ENCODE measurements around the gene IGSF9. TPM values are rescaled to one million over a fixed set of nuclear protein-coding genes. Genes with fewer than 3 reads are reported as not detected.

The IGSF9 gene
- total RNA-seq, 1 experiment from 2014 or later, result 7.1 TPM

DNA sequence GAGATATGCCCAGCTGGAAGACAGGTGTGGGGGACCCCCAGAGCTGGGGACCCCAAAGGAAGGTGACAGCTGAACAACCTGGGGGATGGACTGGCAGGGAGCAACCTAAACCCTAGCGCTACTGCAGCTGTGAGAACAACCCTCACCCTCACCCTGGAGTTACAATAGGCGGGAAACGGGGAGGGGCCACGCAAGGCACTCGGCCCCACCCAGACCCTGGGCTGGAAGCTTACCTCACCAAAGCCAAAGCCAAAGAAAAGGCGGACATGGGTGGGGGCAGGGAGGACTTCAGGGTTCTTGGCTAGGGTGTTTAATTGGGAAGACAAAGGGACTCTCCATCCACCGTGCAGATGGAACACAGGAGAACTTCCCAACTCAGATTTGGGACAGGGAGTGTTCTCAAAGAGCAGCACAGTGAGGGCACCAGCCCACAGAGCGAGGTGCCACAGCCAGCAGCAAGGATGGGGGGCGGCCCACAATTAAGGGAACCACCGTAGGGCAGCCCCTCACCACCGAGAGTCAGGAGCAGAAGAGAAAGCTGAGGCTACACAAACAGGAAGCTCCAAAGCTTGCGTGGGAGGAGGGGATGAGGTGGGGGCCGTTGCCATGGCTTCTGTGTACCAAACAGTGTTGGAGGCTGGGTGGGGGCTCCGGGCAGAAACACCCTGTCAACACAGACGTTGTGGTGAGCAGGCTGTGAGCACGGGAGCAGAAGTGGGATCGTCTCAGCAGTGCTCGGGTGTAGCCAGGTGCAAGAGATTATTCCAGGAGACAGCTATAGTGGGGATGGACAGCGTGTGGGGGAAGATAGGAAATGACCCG lies 22.0 kb downstream of the IGSF9 start:
- Histone ChIP-seq H3K4me1 (ENCODE audit: insufficient read depth, low read length, poor library complexity, severe bottlenecking) (peaks cover 19% of the 10 kb centered on the region), H3K36me3 (ENCODE audit: insufficient read depth, low read length, poor library complexity, severe bottlenecking) (peaks cover 16% of the 10 kb centered on the region), H3K27ac (ENCODE audit: low read depth, low read length, poor library complexity, severe bottlenecking) (peak overlapping the region; percentile 76), H3K9me3 (ENCODE audit: low read depth, low read length, poor library complexity, severe bottlenecking) (no peaks in the 10 kb centered on the region), H3K4me3 (ENCODE audit: low read depth, low read length, poor library complexity, severe bottlenecking) (peak overlapping the region; percentile 78), H3K27me3 (replicated peaks; ENCODE audit: insufficient read depth, low read depth, low read length, poor library complexity) (no peaks in the 10 kb centered on the region)
- TF ChIP-seq EZH2 (IDR thresholded peaks at IDR 0.05; ENCODE audit: borderline replicate concordance, low read depth, low read length, poor library complexity, severe bottlenecking), result no peak
- TF ChIP-seq, protein P1, sequence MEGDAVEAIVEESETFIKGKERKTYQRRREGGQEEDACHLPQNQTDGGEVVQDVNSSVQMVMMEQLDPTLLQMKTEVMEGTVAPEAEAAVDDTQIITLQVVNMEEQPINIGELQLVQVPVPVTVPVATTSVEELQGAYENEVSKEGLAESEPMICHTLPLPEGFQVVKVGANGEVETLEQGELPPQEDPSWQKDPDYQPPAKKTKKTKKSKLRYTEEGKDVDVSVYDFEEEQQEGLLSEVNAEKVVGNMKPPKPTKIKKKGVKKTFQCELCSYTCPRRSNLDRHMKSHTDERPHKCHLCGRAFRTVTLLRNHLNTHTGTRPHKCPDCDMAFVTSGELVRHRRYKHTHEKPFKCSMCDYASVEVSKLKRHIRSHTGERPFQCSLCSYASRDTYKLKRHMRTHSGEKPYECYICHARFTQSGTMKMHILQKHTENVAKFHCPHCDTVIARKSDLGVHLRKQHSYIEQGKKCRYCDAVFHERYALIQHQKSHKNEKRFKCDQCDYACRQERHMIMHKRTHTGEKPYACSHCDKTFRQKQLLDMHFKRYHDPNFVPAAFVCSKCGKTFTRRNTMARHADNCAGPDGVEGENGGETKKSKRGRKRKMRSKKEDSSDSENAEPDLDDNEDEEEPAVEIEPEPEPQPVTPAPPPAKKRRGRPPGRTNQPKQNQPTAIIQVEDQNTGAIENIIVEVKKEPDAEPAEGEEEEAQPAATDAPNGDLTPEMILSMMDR (conservative IDR thresholded peaks at IDR 0.05; ENCODE audit: low read depth, low read length), result no peak
- intact Hi-C loops (cut with micrococcal nuclease; ENCODE audit: unreplicated experiment), result no loop called here
- CTCF ChIA-PET, result interaction anchor here (0.7 to 1.3 kb wide), 4 partner anchors 84 to 727 kb away, joined by 3 read pairs; no protein-coding TSS in a partner anchor
- POLR2A ChIA-PET (ENCODE audit: low non-redundant PET), result no interaction called here
- DNase-seq (ENCODE audit: low spot score), result peak; percentile 76
- no TSS peak for BruUV-seq (replicated peaks)

DNA sequence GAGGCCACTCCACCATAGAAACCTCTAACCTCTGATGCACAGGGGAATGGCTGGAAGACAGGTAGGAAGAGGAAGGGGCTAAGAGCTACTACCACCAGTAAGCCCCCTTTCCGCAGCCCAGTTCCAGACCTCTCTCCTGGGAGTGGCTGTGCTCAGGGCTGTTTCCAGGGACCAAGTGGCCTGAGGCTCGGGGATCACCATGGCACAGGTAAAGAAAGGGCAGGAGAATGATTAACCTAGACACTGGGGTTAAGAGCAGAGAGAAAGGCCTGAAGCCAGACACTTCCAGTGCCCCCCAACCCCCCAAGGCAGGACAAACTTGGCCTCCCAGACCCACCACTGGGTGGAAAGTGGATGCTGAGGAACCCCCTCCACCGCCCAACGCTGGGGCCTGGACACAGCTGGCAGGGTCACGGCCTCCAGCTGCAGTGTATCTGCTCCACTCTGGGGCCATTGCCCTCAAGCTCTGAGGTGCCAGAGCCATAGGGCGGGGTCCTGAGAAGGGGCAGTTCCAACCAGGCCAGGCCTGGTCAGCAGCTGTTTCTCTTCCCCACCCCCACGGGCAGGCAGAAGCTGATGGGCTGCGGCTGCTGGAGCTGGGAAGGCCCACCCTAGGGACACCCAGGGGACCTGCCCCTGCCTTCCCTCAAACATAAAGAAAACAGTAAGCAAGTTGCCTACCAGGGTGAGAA lies 22.8 kb downstream of the IGSF9 start:
- no TSS peak for BruUV-seq (replicated peaks)
- intact Hi-C loops (cut with micrococcal nuclease; ENCODE audit: unreplicated experiment), result no loop called here

More for the DNA sequence above, 22.8 kb downstream of the IGSF9 start:
- Histone ChIP-seq H3K4me3 (ENCODE audit: low read depth, low read length, poor library complexity, severe bottlenecking) (no peak overlapping the region), H3K36me3 (ENCODE audit: insufficient read depth, low read length, poor library complexity, severe bottlenecking) (peaks cover 19% of the 10 kb centered on the region), H3K4me1 (ENCODE audit: insufficient read depth, low read length, poor library complexity, severe bottlenecking) (peaks cover 19% of the 10 kb centered on the region), H3K27me3 (replicated peaks; ENCODE audit: insufficient read depth, low read depth, low read length, poor library complexity) (no peaks in the 10 kb centered on the region), H3K9me3 (ENCODE audit: low read depth, low read length, poor library complexity, severe bottlenecking) (no peaks in the 10 kb centered on the region), H3K27ac (ENCODE audit: low read depth, low read length, poor library complexity, severe bottlenecking) (peak overlapping the region; percentile 42)
- no peak for DNase-seq (ENCODE audit: low spot score)
- POLR2A ChIA-PET (ENCODE audit: low non-redundant PET), result no interaction called here
- TF ChIP-seq EZH2 (IDR thresholded peaks at IDR 0.05; ENCODE audit: borderline replicate concordance, low read depth, low read length, poor library complexity, severe bottlenecking), result no peak
- TF ChIP-seq, protein P1 (conservative IDR thresholded peaks at IDR 0.05; ENCODE audit: low read depth, low read length), result no peak
- CTCF ChIA-PET, result interaction anchor here (0.6 to 1.0 kb wide), 2 partner anchors 19 to 85 kb away, joined by 3 to 13 read pairs; no protein-coding TSS in a partner anchor
